ENCODE data around the gene ECM2. TPM values are rescaled to one million over a fixed set of nuclear protein-coding genes. Genes with fewer than 3 reads are reported as not detected.

ECM2 gene
- total RNA-seq, 1 experiment from 2014 or later = not detected

DNA sequence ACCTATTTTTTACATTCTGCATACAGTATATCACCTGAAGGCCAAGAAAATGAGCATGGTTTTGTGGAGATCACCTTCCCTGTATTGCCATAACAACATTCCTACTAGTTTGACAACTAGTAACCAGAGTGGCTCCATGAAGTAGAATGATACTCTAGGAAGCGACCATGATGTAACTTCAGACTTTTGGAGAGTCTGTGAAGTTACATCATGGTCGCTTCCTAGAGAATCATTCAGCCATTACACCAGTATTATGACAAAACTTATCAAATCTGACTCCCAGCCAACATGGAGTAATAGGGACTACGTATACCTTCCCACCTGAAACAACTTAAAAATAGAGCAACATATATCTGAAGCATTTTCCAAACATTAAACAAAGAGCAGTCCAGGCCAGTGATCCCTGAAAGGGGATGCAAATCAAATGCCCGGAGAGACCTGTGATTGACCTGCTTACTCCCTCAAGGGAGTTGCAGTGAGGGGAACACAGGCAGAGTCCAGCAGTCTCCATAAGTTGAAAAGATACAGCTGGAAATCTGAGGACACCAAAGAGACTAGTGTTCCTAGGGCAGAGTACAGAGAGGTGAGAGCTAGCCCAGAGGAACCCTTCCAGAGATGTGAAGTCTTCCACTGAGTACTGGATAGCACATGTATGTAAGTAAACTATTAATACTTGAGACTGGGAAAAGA, 7.8 kb downstream of the ECM2 start:
- Mint-ChIP-seq H3K9me3 (no peaks in the 10 kb centered on the region), H3K36me3 (ENCODE audit: insufficient read depth in 1 of 3, low read depth in 3 of 3) (no peaks in the 10 kb centered on the region), H3K27me3 (ENCODE audit: low read depth) (no peaks in the 10 kb centered on the region), H3K4me3 (no peak overlapping the region), H3K4me1 (peaks cover 0 to 4% of the 10 kb centered on the region in 2 experiments; a peak in 1 of 4 replicates), H3K27ac (no peak overlapping the region)
- H3K79me1 ChIP-seq (ENCODE audit: insufficient read depth, low read depth, low read length, poor library complexity, severe bottlenecking) = no peaks in the 10 kb centered on the region
- no peaks in the 10 kb centered on the region for H3K23me2 ChIP-seq (ENCODE audit: insufficient read length, low read depth, low read length, poor library complexity, severe bottlenecking)
- H3K4me1 ChIP-seq (ENCODE audit: insufficient read depth, low read length) = no peaks in the 10 kb centered on the region
- H4K8ac ChIP-seq (replicated peaks; ENCODE audit: insufficient read length, low read depth, low read length) = no peak overlapping the region
- H4K91ac ChIP-seq (ENCODE audit: insufficient read length, low read depth, low read length) = no peak overlapping the region
- no peak overlapping the region for H2BK15ac ChIP-seq (ENCODE audit: low read depth, low read length)
- H4K20me1 ChIP-seq (ENCODE audit: control insufficient read depth, insufficient read depth, insufficient read length) = no peaks in the 10 kb centered on the region
- TF ChIP-seq, protein P1, sequence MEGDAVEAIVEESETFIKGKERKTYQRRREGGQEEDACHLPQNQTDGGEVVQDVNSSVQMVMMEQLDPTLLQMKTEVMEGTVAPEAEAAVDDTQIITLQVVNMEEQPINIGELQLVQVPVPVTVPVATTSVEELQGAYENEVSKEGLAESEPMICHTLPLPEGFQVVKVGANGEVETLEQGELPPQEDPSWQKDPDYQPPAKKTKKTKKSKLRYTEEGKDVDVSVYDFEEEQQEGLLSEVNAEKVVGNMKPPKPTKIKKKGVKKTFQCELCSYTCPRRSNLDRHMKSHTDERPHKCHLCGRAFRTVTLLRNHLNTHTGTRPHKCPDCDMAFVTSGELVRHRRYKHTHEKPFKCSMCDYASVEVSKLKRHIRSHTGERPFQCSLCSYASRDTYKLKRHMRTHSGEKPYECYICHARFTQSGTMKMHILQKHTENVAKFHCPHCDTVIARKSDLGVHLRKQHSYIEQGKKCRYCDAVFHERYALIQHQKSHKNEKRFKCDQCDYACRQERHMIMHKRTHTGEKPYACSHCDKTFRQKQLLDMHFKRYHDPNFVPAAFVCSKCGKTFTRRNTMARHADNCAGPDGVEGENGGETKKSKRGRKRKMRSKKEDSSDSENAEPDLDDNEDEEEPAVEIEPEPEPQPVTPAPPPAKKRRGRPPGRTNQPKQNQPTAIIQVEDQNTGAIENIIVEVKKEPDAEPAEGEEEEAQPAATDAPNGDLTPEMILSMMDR (conservative IDR thresholded peaks at IDR 0.05) = no peak
- H4K5ac ChIP-seq (ENCODE audit: insufficient read length, low read depth, low read length) = no peak overlapping the region
- H2BK5ac ChIP-seq (ENCODE audit: insufficient read length, low read length) = no peak overlapping the region
- H3K9me3 ChIP-seq (ENCODE audit: control insufficient read depth, low read depth, low read length) = no peaks in the 10 kb centered on the region
- no peak overlapping the region for H2BK120ac ChIP-seq (ENCODE audit: low read depth, low read length, poor library complexity, severe bottlenecking)
- no peak overlapping the region for H2AFZ ChIP-seq (ENCODE audit: low read length)
- no peaks in the 10 kb centered on the region for H3K27me3 ChIP-seq (ENCODE audit: insufficient read depth, low read length)
- H3K4ac ChIP-seq (ENCODE audit: low read depth, low read length) = no peak overlapping the region
- H3K56ac ChIP-seq (ENCODE audit: insufficient read length, low read depth, low read length) = no peak overlapping the region
- no peak for DNase-seq
- no peak overlapping the region for H2BK12ac ChIP-seq (ENCODE audit: insufficient read length, low read depth, low read length)
- no peak overlapping the region for H3K23ac ChIP-seq (ENCODE audit: insufficient read length, low read depth, low read length)
- no peak overlapping the region for H3T11ph ChIP-seq (ENCODE audit: low read length)
- H3K27ac ChIP-seq (ENCODE audit: insufficient read length, low read depth, low read length) = no peak overlapping the region
- WGBS (ENCODE audit: extremely low coverage, insufficient read length, low lambda C conversion rate) = no CpG with 5 or more reads among the region's 4 CpGs
- H2BK20ac ChIP-seq (ENCODE audit: low read depth, low read length, poor library complexity, severe bottlenecking) = no peak overlapping the region
- H3K4me2 ChIP-seq (ENCODE audit: insufficient read depth, insufficient read length, low read length) = no peak overlapping the region
- H3K9ac ChIP-seq (ENCODE audit: extremely low read depth, insufficient read length, low read length) = no peak overlapping the region
- H3K18ac ChIP-seq (ENCODE audit: insufficient read length, low read depth, low read length) = no peak overlapping the region
- H2AK5ac ChIP-seq (ENCODE audit: insufficient read length, low read length) = no peak overlapping the region
- no peak overlapping the region for H3K14ac ChIP-seq (ENCODE audit: insufficient read depth, low read length)
- H3K79me2 ChIP-seq (ENCODE audit: insufficient read depth, low read length) = no peaks in the 10 kb centered on the region
